Measurements from ENCODE around the gene SIRT5. TPM values are rescaled to one million over a fixed set of nuclear protein-coding genes. Genes with fewer than 3 reads are reported as not detected.

SIRT5 gene
- total RNA-seq: 7.9 and 8.2 TPM in 2 replicates

GRCh38 chr6:13574571-13575376 lies at the start of gene SIRT5:
Gene SIRT5, plus strand, starts transcription at chr6:13574601. Its CDS starts 9,510 bp downstream, at chr6:13584111.
- DNase-seq (ENCODE audit: low read depth, low spot score): peak; percentile 45

GRCh38 chr6:13524801-13525508 lies 49.4 kb upstream of the SIRT5 start:
- DNase-seq (ENCODE audit: low read depth, low spot score): no peak

GRCh38 chr6:13526357-13526726 lies 48.1 kb upstream of the SIRT5 start:
- DNase-seq (ENCODE audit: low read depth, low spot score): no peak

- peak; percentile 78 for DNase-seq (ENCODE audit: low read depth, low spot score)
Measured at GRCh38 chr6:13526727-13527670, 47.4 kb upstream of the SIRT5 start.

GRCh38 chr6:13527671-13528056 lies 46.7 kb upstream of the SIRT5 start:
- no peak for DNase-seq (ENCODE audit: low read depth, low spot score)

- DNase-seq (ENCODE audit: low read depth, low spot score): no peak
Measured at GRCh38 chr6:13528232-13528631, 46.2 kb upstream of the SIRT5 start.

- no peak for DNase-seq (ENCODE audit: low read depth, low spot score)
Measured at GRCh38 chr6:13528777-13529343, 45.5 kb upstream of the SIRT5 start.

- no peak for DNase-seq (ENCODE audit: low read depth, low spot score)
Measured at GRCh38 chr6:13531956-13532355, 42.4 kb upstream of the SIRT5 start.

GRCh38 chr6:13534536-13534935 lies 39.9 kb upstream of the SIRT5 start:
- DNase-seq (ENCODE audit: low read depth, low spot score): no peak

GRCh38 chr6:13535306-13535705 lies 39.1 kb upstream of the SIRT5 start:
- DNase-seq (ENCODE audit: low read depth, low spot score): no peak

- no peak for DNase-seq (ENCODE audit: low read depth, low spot score)
Measured at GRCh38 chr6:13536796-13537526, 37.4 kb upstream of the SIRT5 start.

- no peak for DNase-seq (ENCODE audit: low read depth, low spot score)
Measured at GRCh38 chr6:13537527-13537897, 36.9 kb upstream of the SIRT5 start.

- DNase-seq (ENCODE audit: low read depth, low spot score): no peak
Measured at GRCh38 chr6:13538084-13538483, 36.3 kb upstream of the SIRT5 start.

- no peak for DNase-seq (ENCODE audit: low read depth, low spot score)
Measured at GRCh38 chr6:13538600-13538999, 35.8 kb upstream of the SIRT5 start.

GRCh38 chr6:13539572-13539971 lies 34.8 kb upstream of the SIRT5 start:
- DNase-seq (ENCODE audit: low read depth, low spot score): no peak

- no peak for DNase-seq (ENCODE audit: low read depth, low spot score)
Measured at GRCh38 chr6:13541496-13541895, 32.9 kb upstream of the SIRT5 start.

GRCh38 chr6:13544454-13545186 lies 29.8 kb upstream of the SIRT5 start:
- DNase-seq (ENCODE audit: low read depth, low spot score): no peak

GRCh38 chr6:13545885-13546284 lies 28.5 kb upstream of the SIRT5 start:
- no peak for DNase-seq (ENCODE audit: low read depth, low spot score)

- DNase-seq (ENCODE audit: low read depth, low spot score): no peak
Measured at GRCh38 chr6:13548500-13549210, 25.7 kb upstream of the SIRT5 start.
